Epithelial cell of prostate (primary cell): ENCODE results near the gene TUBB4B.

ENCODE experiments used
- DNase-seq: peaks from one replicate; pipeline ENCODE4 v3.0.0-alpha.2; 2011; ENCODE audit warnings: low read depth, low spot score
- H3K27ac ChIP-seq: fragments of 450-650 bp; 2 replicates; pipeline ENCODE4 v1.5.1; 2017; ENCODE audit warnings: mild to moderate bottlenecking

TUBB4B gene

GRCh38 chr9:137211532-137211931 lies 29.6 kb upstream of the TUBB4B start:
- DNase-seq = no peak
- no peak overlapping the region for H3K27ac ChIP-seq

GRCh38 chr9:137212520-137212919 lies 28.6 kb upstream of the TUBB4B start:
- no peak overlapping the region for H3K27ac ChIP-seq
- no peak for DNase-seq

- no peak overlapping the region for H3K27ac ChIP-seq
Observed at GRCh38 chr9:137213160-137214060, 27.7 kb upstream of the TUBB4B start.

GRCh38 chr9:137214620-137215019 lies 26.5 kb upstream of the TUBB4B start:
- no peak overlapping the region for H3K27ac ChIP-seq
- DNase-seq = no peak

More at GRCh38 chr9:137213160-137214060, 27.7 kb upstream of the TUBB4B start:
- DNase-seq = no peak

GRCh38 chr9:137215196-137215986 lies 25.7 kb upstream of the TUBB4B start:
- no peak for DNase-seq
- no peak overlapping the region for H3K27ac ChIP-seq

- no peak for DNase-seq
- no peak overlapping the region for H3K27ac ChIP-seq
Observed at GRCh38 chr9:137216188-137216965, 24.7 kb upstream of the TUBB4B start.

GRCh38 chr9:137217276-137218211 lies 23.5 kb upstream of the TUBB4B start:
- no peak for DNase-seq
- peak overlapping the region; percentile 62 for H3K27ac ChIP-seq

GRCh38 chr9:137218212-137218753 lies 22.8 kb upstream of the TUBB4B start:
- H3K27ac ChIP-seq = peak overlapping the region; percentile 62
- DNase-seq = no peak

GRCh38 chr9:137218754-137219271 lies 22.3 kb upstream of the TUBB4B start:
- no peak overlapping the region for H3K27ac ChIP-seq
- no peak for DNase-seq

GRCh38 chr9:137219757-137220316 lies 21.2 kb upstream of the TUBB4B start:
- no peak for DNase-seq
- H3K27ac ChIP-seq = no peak overlapping the region

- no peak for DNase-seq
- H3K27ac ChIP-seq = no peak overlapping the region
Observed at GRCh38 chr9:137220317-137221094, 20.6 kb upstream of the TUBB4B start.

- no peak for DNase-seq
- no peak overlapping the region for H3K27ac ChIP-seq
Observed at GRCh38 chr9:137221095-137221505, 20.0 kb upstream of the TUBB4B start.

GRCh38 chr9:137221506-137222111 lies 19.5 kb upstream of the TUBB4B start:
- no peak for DNase-seq
- peak overlapping the region; percentile 94 for H3K27ac ChIP-seq

- no peak for DNase-seq
- H3K27ac ChIP-seq = peak within 1 kb of the TSS; percentile 94
Observed at GRCh38 chr9:137222190-137223077, 18.7 kb upstream of the TUBB4B start, which contains the start of gene RNF208. TSS of gene RNF208 (minus strand) at chr9:137222240. CDS start at chr9:137221212, 1,028 bp downstream.

- peak; percentile 79 for DNase-seq
- H3K27ac ChIP-seq = peak overlapping the region; percentile 94
Observed at GRCh38 chr9:137223078-137223970, 17.8 kb upstream of the TUBB4B start.
